ENCODE results near the gene WDR1. TPM values are rescaled to one million over a fixed set of nuclear protein-coding genes. Genes with fewer than 3 reads are reported as not detected.

WDR1 gene
- total RNA-seq, 1 donor from 2014 or later: 200 TPM

- Mint-ChIP-seq H3K9me3 (ENCODE audit: low read depth) (no peaks in the 10 kb centered on the region), H3K27me3 (peaks cover 24% of the 10 kb centered on the region), H3K4me1 (ENCODE audit: low read depth) (no peaks in the 10 kb centered on the region), H3K4me3 (ENCODE audit: low read depth) (no peak overlapping the region), H3K36me3 (ENCODE audit: insufficient read depth) (no peaks in the 10 kb centered on the region), H3K27ac (no peak overlapping the region)
- DNase-seq (ENCODE audit: low spot score, unreplicated experiment): no peak
- TF ChIP-seq CTCF (IDR thresholded peaks at IDR 0.05; ENCODE audit: unreplicated experiment): no peak
Measured at GRCh38 chr4:10144479-10144878, 27.9 kb upstream of the WDR1 start.

GRCh38 chr4:10143171-10143570 lies 26.6 kb upstream of the WDR1 start:
- TF ChIP-seq CTCF (IDR thresholded peaks at IDR 0.05; ENCODE audit: unreplicated experiment): no peak
- DNase-seq (ENCODE audit: low spot score, unreplicated experiment): no peak
- Mint-ChIP-seq H3K4me3 (ENCODE audit: low read depth) (no peak overlapping the region), H3K36me3 (ENCODE audit: insufficient read depth) (no peaks in the 10 kb centered on the region), H3K27ac (no peak overlapping the region), H3K9me3 (ENCODE audit: low read depth) (no peaks in the 10 kb centered on the region), H3K4me1 (ENCODE audit: low read depth) (no peaks in the 10 kb centered on the region), H3K27me3 (peaks cover 24% of the 10 kb centered on the region)

GRCh38 chr4:10140866-10141759 lies 24.5 kb upstream of the WDR1 start:
- no peak for DNase-seq (ENCODE audit: low spot score, unreplicated experiment)
- TF ChIP-seq CTCF (IDR thresholded peaks at IDR 0.05; ENCODE audit: unreplicated experiment): no peak
- Mint-ChIP-seq H3K4me3 (ENCODE audit: low read depth) (no peak overlapping the region), H3K27ac (no peak overlapping the region), H3K9me3 (ENCODE audit: low read depth) (no peaks in the 10 kb centered on the region), H3K27me3 (peaks cover 24% of the 10 kb centered on the region), H3K4me1 (ENCODE audit: low read depth) (no peaks in the 10 kb centered on the region), H3K36me3 (ENCODE audit: insufficient read depth) (no peaks in the 10 kb centered on the region)

GRCh38 chr4:10139518-10139917 lies 22.9 kb upstream of the WDR1 start:
- Mint-ChIP-seq H3K9me3 (ENCODE audit: low read depth) (no peaks in the 10 kb centered on the region), H3K27me3 (peaks cover 21% of the 10 kb centered on the region), H3K27ac (no peak overlapping the region), H3K4me3 (ENCODE audit: low read depth) (no peak overlapping the region), H3K4me1 (ENCODE audit: low read depth) (no peaks in the 10 kb centered on the region), H3K36me3 (ENCODE audit: insufficient read depth) (no peaks in the 10 kb centered on the region)
- no peak for DNase-seq (ENCODE audit: low spot score, unreplicated experiment)
- no peak for TF ChIP-seq CTCF (IDR thresholded peaks at IDR 0.05; ENCODE audit: unreplicated experiment)

- Mint-ChIP-seq H3K4me1 (ENCODE audit: low read depth) (no peaks in the 10 kb centered on the region), H3K4me3 (ENCODE audit: low read depth) (no peak overlapping the region), H3K27me3 (peaks cover 4% of the 10 kb centered on the region), H3K9me3 (ENCODE audit: low read depth) (no peaks in the 10 kb centered on the region), H3K36me3 (ENCODE audit: insufficient read depth) (no peaks in the 10 kb centered on the region), H3K27ac (no peak overlapping the region)
- TF ChIP-seq CTCF (IDR thresholded peaks at IDR 0.05; ENCODE audit: unreplicated experiment): no peak
- DNase-seq (ENCODE audit: low spot score, unreplicated experiment): no peak
Measured at GRCh38 chr4:10135260-10135659, 18.7 kb upstream of the WDR1 start.
